Large intestine (tissue), 3 donors: ENCODE results near the gene MYO5A. TPM values are rescaled to one million over a fixed set of nuclear protein-coding genes. Genes with fewer than 3 reads are reported as not detected.

Experiments used
- DNase-seq, 2 donors: peaks; one replicate each; pipeline versions ENCODE4 v3.0.0 to v3.0.0-alpha.2; 2013
- H3K27ac ChIP-seq: one replicate; pipeline ENCODE4 v1.5.1; 2013; ENCODE audit warnings: low read length
- H3K27me3 ChIP-seq: 2 replicates; pipeline ENCODE4 v1.6.1; 2013; ENCODE audit warnings: low read length; ENCODE audit not compliant: control insufficient read depth, insufficient read depth
- H3K36me3 ChIP-seq: 2 replicates; pipeline ENCODE4 v1.6.1; 2013; ENCODE audit warnings: low read length; ENCODE audit not compliant: control insufficient read depth, insufficient read depth
- H3K4me1 ChIP-seq: one replicate; pipeline ENCODE4 v1.6.1; 2013; ENCODE audit warnings: low read length; ENCODE audit not compliant: control insufficient read depth, insufficient read depth
- H3K4me3 ChIP-seq: one replicate; pipeline ENCODE4 v1.5.1; 2013; ENCODE audit warnings: low read length
- H3K9me3 ChIP-seq: one replicate; pipeline ENCODE4 v1.6.1; 2013; ENCODE audit warnings: mild to moderate bottlenecking, low read depth, low read length, moderate library complexity; ENCODE audit not compliant: control insufficient read depth
- WGBS: methylation state at CpG from one replicate; pipeline ENCODE4 v1.1.5; 2013; ENCODE audit warnings: low lambda C conversion rate; ENCODE audit not compliant: insufficient coverage; 5-methylcytosine and 5-hydroxymethylcytosine counted together
- polyA plus RNA-seq: library from polyadenylated mRNA; unstranded; fragments of 120-200 nt; gene quantifications from one replicate; pipeline ENCODE4 v1.2.1, GENCODE V29; 2013

MYO5A gene
- polyA plus RNA-seq, 1 donor = 6.0 TPM

DNA sequence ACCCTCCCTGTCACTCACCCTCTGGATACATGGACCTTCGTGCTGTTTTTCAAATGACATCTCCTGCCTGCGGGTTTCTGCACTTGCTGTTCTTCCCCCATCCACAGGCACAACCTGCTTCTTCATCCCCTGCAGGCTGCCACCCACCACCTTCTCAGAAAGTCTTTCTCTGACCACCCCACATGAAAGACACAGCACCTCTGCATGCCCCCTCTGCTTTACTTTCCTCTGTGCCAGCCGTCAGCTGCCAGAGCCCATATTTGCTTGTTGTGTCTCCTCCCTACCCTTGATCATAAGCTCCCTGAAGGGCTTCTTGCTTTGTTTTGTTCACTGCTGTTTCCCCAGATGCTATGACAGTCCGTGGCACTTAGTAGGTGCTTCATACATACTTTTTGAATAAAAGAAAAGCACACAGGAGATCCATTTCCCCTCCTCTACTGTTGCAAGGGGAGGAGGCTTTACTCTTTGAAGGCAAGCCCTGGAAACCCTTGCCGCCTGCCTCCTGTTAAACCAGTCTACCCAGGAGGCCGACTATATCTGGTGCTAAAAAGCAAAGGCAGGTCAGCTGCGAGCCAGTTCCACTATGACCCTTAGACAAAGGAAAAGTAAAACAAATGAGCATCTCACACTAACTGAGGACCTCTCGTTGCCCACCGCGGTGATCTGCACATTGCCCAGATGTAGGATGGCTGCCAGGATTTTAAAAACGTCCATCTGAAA is 265.0 kb downstream of the MYO5A start:
- Histone ChIP-seq H3K9me3 (no peaks in the 10 kb centered on the region), H3K4me1 (no peaks in the 10 kb centered on the region), H3K36me3 (peaks cover 16% of the 10 kb centered on the region), H3K4me3 (no peak overlapping the region), H3K27me3 (no peaks in the 10 kb centered on the region), H3K27ac (no peak overlapping the region)
- 100% methylated on average over 1 of the region's 11 CpGs for WGBS
- DNase-seq = no peak

DNA sequence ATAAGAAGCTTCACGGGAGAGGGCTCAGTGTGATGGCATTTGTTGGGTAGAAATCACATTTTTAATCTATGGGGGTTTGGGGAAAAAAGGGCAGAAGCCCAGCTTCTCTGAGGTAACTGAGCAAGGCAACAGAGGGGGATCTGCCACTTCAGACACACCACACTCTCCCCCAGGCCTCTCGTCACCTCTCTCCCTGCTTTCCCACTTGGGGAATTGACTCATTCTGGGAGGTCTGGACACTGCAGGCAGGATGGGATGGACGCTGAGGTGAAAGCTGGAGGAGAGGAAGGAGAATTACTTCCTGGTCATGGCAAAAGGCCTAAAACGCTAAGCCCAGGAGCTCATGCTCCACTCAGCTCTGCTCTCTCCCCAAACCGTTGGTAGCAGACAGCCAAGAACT is 266.3 kb downstream of the MYO5A start:
- Histone ChIP-seq H3K9me3 (no peaks in the 10 kb centered on the region), H3K27me3 (no peaks in the 10 kb centered on the region), H3K27ac (no peak overlapping the region), H3K4me3 (no peak overlapping the region), H3K4me1 (no peaks in the 10 kb centered on the region), H3K36me3 (peaks cover 13% of the 10 kb centered on the region)
- no peak for DNase-seq
- WGBS = 100% methylated on average over 2 of the region's 5 CpGs

DNA sequence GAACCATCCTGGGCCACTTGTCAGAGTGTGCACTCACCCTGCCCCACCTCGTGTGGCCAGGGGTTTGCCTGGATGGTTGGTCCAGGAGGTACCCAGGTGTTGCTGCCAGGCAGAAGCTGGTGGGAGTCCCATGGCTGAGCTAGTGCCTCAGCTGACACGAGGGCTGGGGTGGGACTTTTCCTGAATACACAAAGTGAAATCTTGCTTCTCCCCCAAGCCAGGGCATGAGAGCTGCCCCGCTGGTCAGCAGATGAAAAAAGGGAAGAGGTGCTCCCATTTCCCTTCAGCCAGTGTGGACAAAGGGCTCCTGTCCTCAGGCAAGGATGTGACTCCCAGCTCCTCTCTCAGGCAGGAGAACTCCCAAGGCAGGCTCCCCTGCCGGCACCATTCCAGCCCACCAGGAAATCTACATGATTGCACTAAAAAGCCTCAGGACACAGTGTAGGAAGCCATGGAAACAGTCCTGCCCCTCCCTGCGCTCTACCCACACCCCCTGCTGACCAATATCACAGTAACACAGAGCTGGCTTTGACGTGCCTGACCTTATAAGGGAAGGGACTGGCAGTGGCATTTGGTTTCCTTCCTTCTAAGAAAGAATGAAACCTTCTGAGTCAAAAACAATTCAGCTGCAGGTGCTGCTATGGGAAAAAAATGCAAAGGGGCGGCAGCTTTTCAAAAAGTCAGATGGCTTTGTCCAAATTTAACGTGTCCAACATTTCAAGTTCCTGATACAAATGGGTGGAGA is 267.0 kb downstream of the MYO5A start:
- DNase-seq = no peak
- H3K9me3 ChIP-seq = no peaks in the 10 kb centered on the region
- WGBS = 100% methylated on average over 1 of the region's 8 CpGs
- H3K27me3 ChIP-seq = no peaks in the 10 kb centered on the region
- no peaks in the 10 kb centered on the region for H3K4me1 ChIP-seq
- H3K4me3 ChIP-seq = no peak overlapping the region
- H3K36me3 ChIP-seq = peaks cover 8% of the 10 kb centered on the region
- no peak overlapping the region for H3K27ac ChIP-seq

- DNase-seq = no peak
- Histone ChIP-seq H3K4me3 (no peak overlapping the region), H3K9me3 (no peaks in the 10 kb centered on the region), H3K36me3 (peaks cover 5% of the 10 kb centered on the region), H3K27ac (no peak overlapping the region), H3K4me1 (no peaks in the 10 kb centered on the region), H3K27me3 (no peaks in the 10 kb centered on the region)
- WGBS = no CpG with 5 or more reads among the region's 10 CpGs
Observed at GRCh38 chr15:52261026-52261425, 267.7 kb downstream of the MYO5A start.

GRCh38 chr15:52259503-52259902 is 269.2 kb downstream of the MYO5A start:
- no peak overlapping the region for H3K27ac ChIP-seq
- H3K9me3 ChIP-seq = no peaks in the 10 kb centered on the region
- no peak overlapping the region for H3K4me3 ChIP-seq
- DNase-seq = no peak
- no peaks in the 10 kb centered on the region for H3K4me1 ChIP-seq
- 100% methylated on average over 1 of the region's 4 CpGs for WGBS
- no peaks in the 10 kb centered on the region for H3K27me3 ChIP-seq
- H3K36me3 ChIP-seq = no peaks in the 10 kb centered on the region

DNA sequence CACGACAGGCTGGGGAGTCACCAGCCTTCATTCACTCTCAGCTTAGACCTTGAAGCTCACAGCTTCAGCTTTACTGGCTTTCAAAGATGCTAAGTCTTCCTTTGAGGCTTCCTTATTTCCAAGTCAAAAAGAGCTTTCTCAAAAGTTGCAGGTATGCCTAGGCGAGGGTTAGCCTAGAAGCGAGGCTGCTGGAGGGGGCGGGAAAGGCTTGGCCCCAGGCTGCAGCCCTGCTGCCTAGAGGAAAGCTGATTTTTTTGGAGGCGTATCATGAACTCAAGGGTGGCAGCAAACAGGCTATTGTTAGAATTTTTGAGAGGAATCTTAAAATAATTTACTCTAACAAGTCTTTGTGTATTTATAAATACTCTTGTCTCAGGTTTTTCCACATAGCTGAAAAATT is 270.2 kb downstream of the MYO5A start:
- Histone ChIP-seq H3K9me3 (no peaks in the 10 kb centered on the region), H3K36me3 (peaks cover 9% of the 10 kb centered on the region), H3K27me3 (no peaks in the 10 kb centered on the region), H3K4me1 (no peaks in the 10 kb centered on the region), H3K27ac (no peak overlapping the region), H3K4me3 (no peak overlapping the region)
- WGBS = no CpG with 5 or more reads among the region's 5 CpGs
- no peak for DNase-seq

DNA sequence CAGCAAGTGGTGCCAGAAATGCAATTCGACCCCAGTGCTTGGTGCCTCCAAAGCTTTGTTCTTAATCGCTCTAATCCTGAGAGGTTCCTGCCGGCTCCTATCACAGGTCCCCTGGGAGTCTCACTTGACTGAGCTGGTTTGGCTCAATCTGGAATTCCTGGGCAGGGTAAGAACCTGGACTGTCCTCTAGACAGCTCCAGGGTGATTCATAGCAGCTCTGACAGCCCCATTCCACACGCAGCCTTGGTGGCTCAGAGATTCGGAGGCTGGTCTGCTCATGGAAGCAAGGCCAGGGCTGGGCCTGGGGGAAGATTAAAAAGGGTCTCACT is 271.0 kb downstream of the MYO5A start:
- Histone ChIP-seq H3K9me3 (no peaks in the 10 kb centered on the region), H3K27me3 (no peaks in the 10 kb centered on the region), H3K27ac (no peak overlapping the region), H3K36me3 (peaks cover 13% of the 10 kb centered on the region), H3K4me3 (no peak overlapping the region), H3K4me1 (no peaks in the 10 kb centered on the region)
- DNase-seq = no peak
- no CpG with 5 or more reads among the region's 5 CpGs for WGBS

Other genes with a start within 250 kb of the MYO5A start
- 12.8 TPM for gene MYO5C, start 233.1 kb downstream of the MYO5A start, polyA plus RNA-seq
- 65.4 TPM for gene ARPP19, start 40.1 kb upstream of the MYO5A start, polyA plus RNA-seq
- 38.1 TPM for gene ATOSA, start 150.5 kb upstream of the MYO5A start, polyA plus RNA-seq